GM12878 (cell line): ENCODE results near the gene CTNNA3. TPM values are rescaled to one million over a fixed set of nuclear protein-coding genes. Genes with fewer than 3 reads are reported as not detected.
"Not testable (repeated sequence)": the region's sequence is repeated elsewhere in the genome, so short reads cannot be mapped to it uniquely, and the experiment has no call there.

Source experiments
- ATAC-seq: fragments of 200-7000 bp; cut with Tn5 transposase; 3 replicates; pipeline ENCODE4 v1.9.1; 2020; ENCODE audit warnings: mild to moderate bottlenecking, moderate library complexity
- BruUV-seq: library from RNA; stranded (reverse); fragments of 400-500 nt; replicated peaks from 2 replicates; lab custom pipeline; 2021; lab: Mats Ljungman, UMichigan
- CTCF ChIA-PET: fragments of 300-600 bp; sonication (Branson Sonifier 250); formaldehyde crosslinking; extraction: SDS; loops from one replicate; lab custom pipeline; 2021; ENCODE audit warnings: inconsistent platforms; lab: Yijun Ruan, JAX
- POLR2A ChIA-PET: fragments of 350-600 bp; formaldehyde crosslinking; extraction: SDS; loops from one replicate; lab custom pipeline; 2021; ENCODE audit warnings: inconsistent platforms; lab: Charles Lee
- RAD21 ChIA-PET: fragments of 300-600 bp; sonication (Branson Sonifier 250); formaldehyde crosslinking; loops from one replicate; lab custom pipeline; 2023; ENCODE audit warnings: antibody characterized with exemption; ENCODE audit not compliant: unreplicated experiment; lab: Charles Lee
- SMC1A ChIA-PET: fragments of 300-600 bp; sonication (Branson Sonifier 250); formaldehyde crosslinking; loops from one replicate; lab custom pipeline; 2023; ENCODE audit not compliant: unreplicated experiment, uncharacterized antibody; lab: Charles Lee
- DNase-seq: peaks from one replicate; pipeline ENCODE4 v3.0.0-alpha.2; 2011; ENCODE audit warnings: low read depth, low spot score
- FAIRE-seq: peaks from 3 replicates; lab custom pipeline; 2011; peaks lifted over from hg19 to GRCh38; lab: Jason Lieb, UNC
- H2AFZ ChIP-seq: 2 replicates; pipeline ENCODE4 v1.6.0; 2011; ENCODE audit warnings: low read depth, low read length, control low read depth; ENCODE audit not compliant: control insufficient read depth
- H3K27ac ChIP-seq: 2 replicates; pipeline ENCODE4 v1.5.1; 2011; ENCODE audit warnings: control low read depth; ENCODE audit not compliant: control insufficient read depth, insufficient read depth
- H3K27me3 ChIP-seq, 2 experiments: replicated peaks in 1 of 2; 2 replicates each; pipeline versions ENCODE4 v1.6.0 to v1.6.1; 2011; ENCODE audit warnings: low read length in 1 of 2; ENCODE audit not compliant: control insufficient read depth in 2 of 2, insufficient read depth in 2 of 2
- H3K36me3 ChIP-seq, 2 experiments: 2 replicates each; pipeline ENCODE4 v1.5.1; 2011; ENCODE audit warnings: low read length in 1 of 2; ENCODE audit not compliant: control insufficient read depth in 2 of 2, insufficient read depth in 2 of 2
- H3K4me1 ChIP-seq: 2 replicates; pipeline ENCODE4 v1.6.1; 2011; ENCODE audit warnings: mild to moderate bottlenecking, low read length, moderate library complexity, mixed read lengths; ENCODE audit not compliant: control insufficient read depth, insufficient read depth
- H3K4me2 ChIP-seq: 2 replicates; pipeline ENCODE4 v1.6.0; 2011; ENCODE audit warnings: control low read depth; ENCODE audit not compliant: control insufficient read depth, insufficient read depth
- H3K4me3 ChIP-seq: fragments of 200-600 bp; sonication (generic); 2 replicates; pipeline ENCODE4 v1.5.1; 2016
- H3K79me2 ChIP-seq: 2 replicates; pipeline ENCODE4 v1.6.0; 2011; ENCODE audit warnings: low read length; ENCODE audit not compliant: control insufficient read depth, insufficient read depth
- H3K9ac ChIP-seq: 2 replicates; pipeline ENCODE4 v1.8.0; 2011; ENCODE audit warnings: low read length, control low read depth, mixed read lengths; ENCODE audit not compliant: control insufficient read depth, insufficient read depth
- H3K9me3 ChIP-seq: replicated peaks from 3 replicates; pipeline ENCODE4 v1.5.1; 2011; ENCODE audit warnings: mild to moderate bottlenecking, low read length; ENCODE audit not compliant: control insufficient read depth, insufficient read depth
- H4K20me1 ChIP-seq: 2 replicates; pipeline ENCODE4 v1.6.0; 2011; ENCODE audit not compliant: control insufficient read depth, insufficient read depth
- WGBS: methylation state at CpG from one replicate; pipeline ENCODE4 v1.1.6; 2016; ENCODE audit warnings: low lambda C conversion rate; ENCODE audit not compliant: insufficient replicate concordance, insufficient coverage; ENCODE audit errors: missing lambda C conversion rate; 5-methylcytosine and 5-hydroxymethylcytosine counted together
- in situ Hi-C: fragments of 300-500 bp; cut with MboI; formaldehyde crosslinking; loops from 9 replicates; pipeline ENCODE4 v1.14.3; 2018; ENCODE audit warnings: mixed read lengths
- intact Hi-C: fragments of 100-400 bp; cut with micrococcal nuclease; formaldehyde crosslinking; loops from one replicate; pipeline ENCODE4 v1.14.2; 2022; ENCODE audit not compliant: unreplicated experiment
- polyA plus RNA-seq, 11 experiments: library from polyadenylated mRNA; depleted of rRNA in 4 of 11; unstranded in 6 of 11; stranded (reverse) in 5 of 11; fragments of >200 nt; fragmentation: Nextera tagmentation in 4 of 11; fragmentation: Illumina TruSeq in 1 of 11; extraction: Ambion mirVana in 4 of 11; extraction: Trizol in 1 of 11; gene quantifications; 1 replicate in 1 of 11; 2 replicates in 10 of 11; pipeline versions ENCODE4 v1.2.1 to v1.2.3, GENCODE V29; 2011 to 2016; ENCODE audit warnings: inconsistent platforms in 2 of 11, missing spikeins in 2 of 11, low read depth in 1 of 11
- total RNA-seq, 4 experiments: library from RNA; depleted of rRNA in 3 of 4; stranded (reverse); fragments of >200 nt in 3 of 4; fragmentation: Illumina TruSeq in 1 of 4; extraction: Trizol in 1 of 4; gene quantifications; 2 replicates each; pipeline versions ENCODE4 v1.2.1 to v1.2.3, GENCODE V29; 2013 to 2021

The CTNNA3 gene
- total and polyA plus RNA-seq, 10 of the 15 experiments (the other 5 are each of a cell fraction or from before 2014, with no cell fraction given): under 0.01 to 4.5 (median 0.22) TPM; not detected in 2

DNA sequence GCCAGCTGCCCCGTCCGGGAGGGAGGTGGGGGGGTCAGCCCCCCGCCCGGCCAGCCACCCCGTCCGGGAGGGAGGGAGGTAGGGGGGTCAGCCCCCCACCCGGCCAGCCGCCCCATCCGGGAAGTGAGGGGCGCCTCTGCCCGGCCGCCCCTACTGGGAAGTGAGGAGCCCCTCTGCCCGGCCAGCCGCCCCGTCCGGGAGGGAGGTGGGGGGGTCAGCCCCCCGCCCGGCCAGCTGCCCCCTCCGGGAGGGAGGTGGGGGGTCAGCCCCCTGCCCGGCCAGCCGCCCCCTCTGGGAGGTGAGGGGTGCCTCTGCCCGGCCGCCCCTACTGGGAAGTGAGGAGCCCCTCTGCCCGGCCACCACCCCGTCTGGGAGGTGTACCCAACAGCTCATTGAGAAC, 4.1 kb downstream of the CTNNA3 start:
- intact Hi-C loops, SMC1A ChIA-PET, RAD21 ChIA-PET: not testable (repeated sequence)

GRCh38 chr10:67690540-67690939, 5.5 kb downstream of the CTNNA3 start:
- in situ Hi-C loops, H4K20me1 ChIP-seq, H3K36me3 ChIP-seq, H3K79me2 ChIP-seq, DNase-seq, H3K4me1 ChIP-seq, FAIRE-seq, ATAC-seq, H3K9ac ChIP-seq, H2AFZ ChIP-seq, BruUV-seq, H3K27ac ChIP-seq, H3K9me3 ChIP-seq, intact Hi-C loops, POLR2A ChIA-PET, H3K27me3 ChIP-seq, H3K4me3 ChIP-seq, H3K4me2 ChIP-seq: not testable (repeated sequence)
- 86% methylated on average over 7 of the region's 7 CpGs for WGBS
- RAD21 ChIA-PET: interaction anchor here (0.8 kb wide), 1 partner anchor 89 kb away, joined by 4 read pairs; no protein-coding TSS in a partner anchor
- SMC1A ChIA-PET: interaction anchor here (1.4 kb wide), 1 partner anchor 9 kb away, joined by 7 read pairs; no protein-coding TSS in a partner anchor
- CTCF ChIA-PET: interaction anchor here (1.1 kb wide), 1 partner anchor 24 kb away, joined by 4 read pairs; no protein-coding TSS in a partner anchor

More for the DNA sequence above, 4.1 kb downstream of the CTNNA3 start:
- H3K27me3 ChIP-seq, BruUV-seq, H3K27ac ChIP-seq, H3K4me1 ChIP-seq, ATAC-seq, H3K9me3 ChIP-seq, DNase-seq, FAIRE-seq, H3K9ac ChIP-seq, H3K36me3 ChIP-seq, H4K20me1 ChIP-seq, POLR2A ChIA-PET, in situ Hi-C loops, H3K4me3 ChIP-seq, H2AFZ ChIP-seq, H3K79me2 ChIP-seq, H3K4me2 ChIP-seq, CTCF ChIA-PET: not testable (repeated sequence)
- WGBS: no CpG with 5 or more reads among the region's 25 CpGs
